ENCODE data around the gene CLIC5.

DNA sequence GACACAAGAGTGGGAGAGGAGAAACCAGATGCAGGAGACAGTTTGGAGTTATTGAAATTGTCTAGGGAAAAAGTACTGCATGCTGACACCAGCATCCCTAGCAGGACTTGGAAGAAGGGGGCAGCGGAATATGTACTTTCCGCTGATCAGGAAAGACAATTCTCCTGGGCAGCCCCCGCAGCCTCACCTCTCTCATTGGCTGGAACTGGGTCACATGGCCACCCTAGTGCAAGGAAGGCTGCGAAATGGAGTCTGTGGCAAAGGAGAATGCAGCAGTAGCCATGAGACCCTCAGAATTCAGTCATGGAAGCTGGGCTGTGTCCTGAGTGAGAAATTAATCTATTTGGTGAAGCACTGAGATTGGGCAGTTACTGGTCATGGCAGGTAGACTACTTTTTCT lies 131.3 kb downstream of the CLIC5 start:
- TF ChIP-seq CTCF (IDR thresholded peaks at IDR 0.05) (no peak), TCF7L2 (IDR thresholded peaks at IDR 0.05; ENCODE audit: low read depth, low read length) (no peak), POLR2AphosphoS5 (IDR thresholded peaks at IDR 0.05; ENCODE audit: low read depth, low read length) (no peak)
- TF ChIP-seq, protein P1, sequence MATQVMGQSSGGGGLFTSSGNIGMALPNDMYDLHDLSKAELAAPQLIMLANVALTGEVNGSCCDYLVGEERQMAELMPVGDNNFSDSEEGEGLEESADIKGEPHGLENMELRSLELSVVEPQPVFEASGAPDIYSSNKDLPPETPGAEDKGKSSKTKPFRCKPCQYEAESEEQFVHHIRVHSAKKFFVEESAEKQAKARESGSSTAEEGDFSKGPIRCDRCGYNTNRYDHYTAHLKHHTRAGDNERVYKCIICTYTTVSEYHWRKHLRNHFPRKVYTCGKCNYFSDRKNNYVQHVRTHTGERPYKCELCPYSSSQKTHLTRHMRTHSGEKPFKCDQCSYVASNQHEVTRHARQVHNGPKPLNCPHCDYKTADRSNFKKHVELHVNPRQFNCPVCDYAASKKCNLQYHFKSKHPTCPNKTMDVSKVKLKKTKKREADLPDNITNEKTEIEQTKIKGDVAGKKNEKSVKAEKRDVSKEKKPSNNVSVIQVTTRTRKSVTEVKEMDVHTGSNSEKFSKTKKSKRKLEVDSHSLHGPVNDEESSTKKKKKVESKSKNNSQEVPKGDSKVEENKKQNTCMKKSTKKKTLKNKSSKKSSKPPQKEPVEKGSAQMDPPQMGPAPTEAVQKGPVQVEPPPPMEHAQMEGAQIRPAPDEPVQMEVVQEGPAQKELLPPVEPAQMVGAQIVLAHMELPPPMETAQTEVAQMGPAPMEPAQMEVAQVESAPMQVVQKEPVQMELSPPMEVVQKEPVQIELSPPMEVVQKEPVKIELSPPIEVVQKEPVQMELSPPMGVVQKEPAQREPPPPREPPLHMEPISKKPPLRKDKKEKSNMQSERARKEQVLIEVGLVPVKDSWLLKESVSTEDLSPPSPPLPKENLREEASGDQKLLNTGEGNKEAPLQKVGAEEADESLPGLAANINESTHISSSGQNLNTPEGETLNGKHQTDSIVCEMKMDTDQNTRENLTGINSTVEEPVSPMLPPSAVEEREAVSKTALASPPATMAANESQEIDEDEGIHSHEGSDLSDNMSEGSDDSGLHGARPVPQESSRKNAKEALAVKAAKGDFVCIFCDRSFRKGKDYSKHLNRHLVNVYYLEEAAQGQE (IDR thresholded peaks at IDR 0.05; ENCODE audit: insufficient read depth in 1 of 2, low read depth in 2 of 2, low read length in 1 of 2), result no peak

Data from Panc1 (cell line).